NCI-H524 treated with DMSO at 0.1 percent for 48 hours (cell line): Measurements from ENCODE around the gene BCL7C.
"Not testable (repeated sequence)": the region's sequence is repeated elsewhere in the genome, so short reads cannot be mapped to it uniquely, and the experiment has no call there.

ENCODE experiments used
- DNase-seq: peaks from one replicate; lab custom pipeline; 2025; lab: John Stamatoyannopoulos, UW

The BCL7C gene

GRCh38 chr16:30860729-30861128 is 33.1 kb downstream of the BCL7C start:
- DNase-seq = not testable (repeated sequence)

DNA sequence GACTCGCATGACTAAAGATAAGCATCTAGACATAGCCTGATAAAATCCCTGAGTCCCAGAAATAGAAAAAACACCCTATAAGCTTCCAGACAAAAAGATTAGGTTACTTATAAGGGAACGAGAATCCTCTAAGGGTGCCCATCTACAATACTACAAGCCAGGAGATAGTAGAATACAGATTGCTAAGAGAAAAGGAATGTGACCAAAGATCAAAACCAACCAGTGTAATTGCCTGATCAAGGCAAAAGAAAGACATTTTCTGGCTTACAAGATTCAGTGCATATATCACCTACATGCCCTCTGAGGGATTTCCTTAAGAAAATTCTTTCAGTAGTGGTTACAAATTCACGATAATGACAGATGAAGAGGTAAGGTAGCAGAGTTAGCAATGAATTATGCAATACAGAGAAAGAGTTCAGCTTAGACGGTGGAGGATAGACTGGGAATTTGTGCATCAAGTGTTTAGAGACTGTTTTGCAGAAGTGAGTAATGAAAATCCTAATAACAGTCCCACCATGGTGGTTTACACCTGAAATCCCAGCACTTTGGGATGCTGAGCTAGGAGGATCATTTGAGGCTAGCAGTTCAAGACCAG is 35.0 kb downstream of the BCL7C start:
- DNase-seq = no peak

DNA sequence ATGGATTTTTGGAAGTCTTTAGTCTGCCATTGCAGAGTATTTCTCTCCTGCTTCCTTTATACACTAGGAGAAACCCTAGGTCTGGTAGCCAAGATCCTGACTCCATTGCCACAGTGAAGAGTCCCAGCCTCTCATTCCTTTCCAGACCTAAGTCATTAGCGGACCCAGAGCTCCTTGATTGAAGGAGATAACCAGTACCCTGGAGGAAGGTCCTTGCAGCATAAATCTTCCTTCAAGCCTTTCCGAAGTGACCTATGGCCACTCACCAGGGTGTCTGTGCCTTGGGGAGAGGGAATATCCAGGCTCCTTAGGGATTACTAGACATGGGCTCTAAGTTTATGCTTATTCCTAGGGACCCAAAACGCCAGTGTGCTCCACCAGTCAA is 35.8 kb downstream of the BCL7C start:
- DNase-seq = no peak

DNA sequence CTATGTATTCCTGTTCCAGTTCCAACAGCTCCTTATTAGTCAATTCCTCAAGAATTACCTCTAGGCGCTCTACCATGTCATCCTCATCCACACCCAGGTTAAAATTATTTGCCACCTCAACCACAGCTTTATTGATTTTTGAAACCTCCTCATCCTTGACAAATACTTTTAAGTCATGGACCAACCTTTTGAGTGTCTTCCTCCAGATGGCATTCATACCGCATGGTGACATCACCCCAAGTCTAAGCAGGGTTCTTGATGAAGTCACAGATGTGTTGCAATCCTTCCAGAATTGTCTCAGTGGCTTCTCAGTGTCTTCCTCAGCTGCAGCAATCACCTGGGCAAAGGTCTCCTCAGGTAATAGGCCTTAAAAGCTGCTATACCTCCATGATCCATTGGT is 40.1 kb downstream of the BCL7C start:
- no peak for DNase-seq

- DNase-seq = no peak
Observed at GRCh38 chr16:30850246-30850645, 43.6 kb downstream of the BCL7C start.

DNA sequence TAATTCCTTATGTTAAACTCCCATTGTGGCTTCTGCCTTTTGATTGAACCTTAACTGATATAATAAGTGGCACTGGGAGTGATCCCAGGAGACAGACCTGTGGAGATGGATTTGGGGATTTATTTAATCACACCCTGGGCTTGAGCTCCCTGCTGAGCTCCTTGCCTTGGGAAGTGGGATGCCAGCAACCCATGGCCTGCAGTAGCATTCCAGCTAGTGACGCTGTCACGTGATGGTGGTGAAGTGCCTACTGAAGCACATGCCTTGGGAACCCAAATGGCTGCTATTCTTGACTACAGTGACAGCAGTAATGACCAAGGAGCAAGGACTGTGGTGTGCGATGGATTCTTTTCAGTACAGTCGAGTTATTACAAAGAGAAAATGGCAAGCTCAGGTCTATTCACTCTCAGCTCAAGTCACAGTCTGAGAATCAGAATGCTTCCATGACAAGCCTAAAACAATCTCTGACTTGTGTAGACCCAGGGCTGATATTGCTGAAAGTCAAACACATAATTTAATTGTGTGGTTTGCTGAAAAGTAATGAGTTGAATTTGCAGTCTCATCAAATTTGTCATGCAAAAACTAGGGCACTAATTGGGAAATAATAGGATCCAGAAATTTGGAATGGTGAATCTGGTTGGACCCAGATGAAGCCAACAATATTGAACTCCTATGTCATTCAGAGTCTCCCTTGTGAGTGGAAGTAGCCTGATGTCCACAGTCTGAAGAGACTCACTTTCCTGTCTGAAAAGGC is 47.1 kb downstream of the BCL7C start:
- DNase-seq = no peak

GRCh38 chr16:30844671-30845449 is 49.0 kb downstream of the BCL7C start:
- peak; percentile 4 for DNase-seq

- DNase-seq = no peak
Observed at GRCh38 chr16:30844346-30844670, 49.6 kb downstream of the BCL7C start.

- DNase-seq = no peak
Observed at GRCh38 chr16:30843501-30843900, 50.4 kb downstream of the BCL7C start.

GRCh38 chr16:30842971-30843370 is 50.9 kb downstream of the BCL7C start:
- no peak for DNase-seq

DNA sequence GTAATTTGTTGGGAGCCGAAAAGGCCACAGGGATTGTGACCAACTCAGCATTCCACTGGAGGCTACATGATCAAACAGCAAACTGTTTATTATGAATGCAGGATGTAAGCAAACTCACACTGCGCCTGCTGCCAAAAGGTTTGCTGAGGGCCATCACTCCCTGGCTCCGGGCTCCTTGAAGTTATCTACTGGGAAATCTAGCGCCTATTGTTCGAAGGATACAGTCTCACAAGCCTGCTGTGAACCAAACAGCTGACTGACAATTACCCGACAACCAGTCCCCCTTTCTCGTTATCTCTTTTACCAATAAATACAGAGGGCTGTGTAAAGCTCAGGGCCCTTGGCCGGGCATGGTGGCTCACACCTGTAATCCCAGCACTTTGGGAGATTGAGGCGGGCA is 52.5 kb downstream of the BCL7C start:
- no peak for DNase-seq

- DNase-seq = no peak
Observed at GRCh38 chr16:30840611-30841010, 53.3 kb downstream of the BCL7C start.

DNA sequence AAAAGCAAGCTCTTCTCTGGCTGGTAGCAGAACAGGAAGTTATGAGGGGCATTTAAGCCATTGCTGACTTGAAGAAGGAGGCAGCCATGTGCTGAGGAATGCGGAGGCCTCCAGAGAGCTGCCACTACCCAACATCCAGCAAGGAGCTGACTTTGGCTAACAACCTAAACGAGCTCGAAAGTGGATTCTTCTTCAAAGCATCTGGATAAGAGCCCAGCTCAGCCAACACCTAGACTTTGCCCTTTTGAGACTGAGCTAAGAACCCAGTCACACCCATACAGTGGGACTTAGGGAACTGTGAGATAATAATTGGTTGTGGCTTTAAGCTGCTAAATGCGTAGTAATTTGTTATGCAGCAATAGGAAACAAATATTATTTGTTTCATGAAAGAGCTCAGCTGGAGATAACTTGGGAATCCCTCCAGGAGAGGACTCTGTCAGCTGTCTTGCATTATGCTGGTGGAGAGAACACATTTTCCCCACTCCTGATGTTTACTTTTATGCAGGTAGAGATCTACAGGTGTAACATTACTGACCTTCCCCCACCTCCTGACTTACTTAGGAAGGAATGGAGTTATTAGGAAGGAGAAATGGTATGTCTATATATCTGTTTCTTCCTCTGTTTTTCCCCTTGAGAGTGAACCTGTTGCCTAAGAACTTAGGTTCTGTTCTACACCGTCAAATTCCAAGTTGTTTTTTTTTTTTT is 54.2 kb downstream of the BCL7C start:
- DNase-seq = no peak

DNA sequence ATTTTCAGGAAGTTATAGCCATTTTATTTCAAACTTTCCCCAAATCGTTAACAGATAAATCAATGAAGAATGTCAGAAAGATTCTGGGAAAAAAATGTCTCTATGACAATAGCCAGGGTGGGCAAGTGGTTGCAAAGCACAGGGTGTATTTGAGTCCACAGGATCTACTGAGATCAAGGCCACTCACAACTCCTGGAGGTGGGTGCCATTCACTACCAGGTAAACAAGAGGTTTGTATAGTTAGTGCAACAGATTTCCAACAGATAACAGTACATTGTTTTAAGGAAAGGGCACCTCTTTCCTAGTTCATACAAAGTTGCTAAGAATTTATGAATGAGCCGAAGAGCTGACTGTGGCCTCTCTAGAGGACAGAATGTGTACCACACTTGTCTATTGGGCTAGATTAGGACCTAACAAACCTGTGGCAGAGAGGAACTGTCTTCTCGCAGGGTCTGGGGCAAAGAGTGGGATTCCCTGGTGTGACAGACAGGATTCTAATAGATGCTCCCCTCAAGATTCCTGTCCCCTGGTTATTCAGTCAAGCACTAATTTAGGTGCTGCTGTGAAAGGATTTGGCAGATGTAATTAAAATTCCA is 54.9 kb downstream of the BCL7C start:
- DNase-seq = no peak

- DNase-seq = no peak
Observed at GRCh38 chr16:30837904-30838303, 56.0 kb downstream of the BCL7C start.
